Neuronal stem cell (in vitro differentiated cells): Measurements from ENCODE around the gene TNNI3K.

ENCODE experiments used
- DNase-seq: peaks from one replicate; pipeline ENCODE4 v3.0.0-alpha.2; 2013; ENCODE audit warnings: low spot score
- H2AFZ ChIP-seq: one replicate; pipeline ENCODE4 v1.6.1; 2013; ENCODE audit warnings: mild to moderate bottlenecking, low read length, inconsistent platforms
- H2AK5ac ChIP-seq: 2 replicates; pipeline ENCODE4 v1.6.1; 2013; ENCODE audit warnings: low read depth, mild to moderate bottlenecking, inconsistent platforms, low read length, moderate library complexity, mixed read lengths
- H2BK120ac ChIP-seq: 2 replicates; pipeline ENCODE4 v1.6.1; 2013; ENCODE audit warnings: low read depth, mild to moderate bottlenecking, inconsistent platforms, low read length, moderate library complexity, mixed read lengths
- H2BK12ac ChIP-seq: one replicate; pipeline ENCODE4 v1.6.1; 2013; ENCODE audit warnings: low read length, inconsistent platforms
- H2BK15ac ChIP-seq: 2 replicates; pipeline ENCODE4 v1.6.1; 2013; ENCODE audit warnings: mild to moderate bottlenecking, low read length, inconsistent platforms, mixed read lengths
- H2BK5ac ChIP-seq: one replicate; pipeline ENCODE4 v1.6.1; 2013; ENCODE audit warnings: inconsistent platforms, mild to moderate bottlenecking, low read length, moderate library complexity
- H3K14ac ChIP-seq: one replicate; pipeline ENCODE4 v1.6.1; 2013; ENCODE audit warnings: low read length, inconsistent platforms
- H3K18ac ChIP-seq: 2 replicates; pipeline ENCODE4 v1.6.1; 2013; ENCODE audit warnings: low read length, inconsistent platforms
- H3K23ac ChIP-seq: 2 replicates; pipeline ENCODE4 v1.6.1; 2013; ENCODE audit warnings: low read depth, mild to moderate bottlenecking, mixed read lengths, low read length, inconsistent platforms; ENCODE audit not compliant: poor library complexity
- H3K27ac ChIP-seq: replicated peaks from 3 replicates; pipeline ENCODE4 v1.5.1; 2013; ENCODE audit warnings: low read length, inconsistent platforms
- H3K27me3 ChIP-seq, 3 experiments: 2 replicates each; pipeline ENCODE4 v1.6.1; 2013; ENCODE audit warnings: low read length in 3 of 3, mild to moderate bottlenecking in 2 of 3, inconsistent platforms in 1 of 3, low read depth in 1 of 3, mixed read lengths in 1 of 3, moderate library complexity in 1 of 3; ENCODE audit not compliant: control insufficient read depth in 3 of 3, insufficient read depth in 3 of 3
- H3K36me3 ChIP-seq, 2 donors: replicated peaks in 1 of 2; 2 replicates each; pipeline ENCODE4 v1.6.1; 2013; ENCODE audit warnings: low read length in 2 of 2; ENCODE audit not compliant: control insufficient read depth in 2 of 2, insufficient read depth in 2 of 2
- H3K4ac ChIP-seq: 2 replicates; pipeline ENCODE4 v1.6.1; 2013; ENCODE audit warnings: inconsistent platforms, mild to moderate bottlenecking, low read length, moderate library complexity
- H3K4me1 ChIP-seq, 2 donors: 1 replicate in 1 of 2; 2 replicates in 1 of 2; pipeline ENCODE4 v1.6.1; 2013; ENCODE audit warnings: low read length in 2 of 2, low read depth in 1 of 2; ENCODE audit not compliant: control insufficient read depth in 2 of 2, insufficient read depth in 1 of 2
- H3K4me2 ChIP-seq: one replicate; pipeline ENCODE4 v1.6.1; 2013; ENCODE audit warnings: mild to moderate bottlenecking, low read length, inconsistent platforms; ENCODE audit not compliant: insufficient read depth, poor library complexity, severe bottlenecking
- H3K4me3 ChIP-seq, 2 donors: 2 replicates each; pipeline ENCODE4 v1.5.1; 2013; ENCODE audit warnings: low read length in 2 of 2, mild to moderate bottlenecking in 2 of 2, inconsistent platforms in 1 of 2, moderate library complexity in 1 of 2
- H3K79me1 ChIP-seq: one replicate; pipeline ENCODE4 v1.6.1; 2013; ENCODE audit warnings: low read depth, mild to moderate bottlenecking, inconsistent platforms, low read length, moderate library complexity
- H3K9ac ChIP-seq: one replicate; pipeline ENCODE4 v1.6.1; 2013; ENCODE audit warnings: mild to moderate bottlenecking, low read depth, low read length, inconsistent platforms; ENCODE audit not compliant: poor library complexity
- H3K9me3 ChIP-seq, 2 donors: replicated peaks in 1 of 2; 2 replicates each; pipeline versions ENCODE3 to v1.6.1; 2013; ENCODE audit warnings: low read length in 2 of 2, mild to moderate bottlenecking in 2 of 2, inconsistent platforms in 1 of 2, low read depth in 1 of 2, mixed read lengths in 1 of 2, moderate library complexity in 1 of 2; ENCODE audit not compliant: control insufficient read depth in 2 of 2, insufficient read depth in 1 of 2
- H4K8ac ChIP-seq: one replicate; pipeline ENCODE4 v1.6.1; 2013; ENCODE audit warnings: low read depth, mild to moderate bottlenecking, inconsistent platforms, low read length, moderate library complexity
- H4K91ac ChIP-seq: one replicate; pipeline ENCODE4 v1.6.1; 2013; ENCODE audit warnings: low read length, low read depth, mild to moderate bottlenecking, inconsistent platforms; ENCODE audit not compliant: poor library complexity
- WGBS, 2 donors: extraction: QIAGEN DNeasy Blood & Tissue Kit; methylation state at CpG; one replicate each; pipeline ENCODE4 v1.1.7; 2013; ENCODE audit warnings: missing lambda C conversion rate in 2 of 2, mixed read lengths in 1 of 2; ENCODE audit not compliant: insufficient read length in 2 of 2, insufficient replicate concordance in 1 of 2; ENCODE audit errors: extremely low coverage in 2 of 2; 5-methylcytosine and 5-hydroxymethylcytosine counted together

The TNNI3K gene

GRCh38 chr1:74407902-74408301 lies 172.7 kb downstream of the TNNI3K start:
- Histone ChIP-seq H2AK5ac (no peak overlapping the region), H3K27ac (no peak overlapping the region), H3K79me1 (no peaks in the 10 kb centered on the region), H2BK15ac (no peak overlapping the region), H3K23ac (no peak overlapping the region), H2BK12ac (no peak overlapping the region), H3K9ac (no peak overlapping the region), H3K4ac (no peak overlapping the region), H3K36me3 (no peaks in the 10 kb centered on the region), H3K18ac (no peak overlapping the region), H2BK120ac (no peak overlapping the region), H4K91ac (no peak overlapping the region), H3K4me1 (peaks cover 0 to 5% of the 10 kb centered on the region in 2 donors), H3K14ac (no peak overlapping the region), H2AFZ (no peak overlapping the region), H4K8ac (no peak overlapping the region), H3K27me3 (no peaks in the 10 kb centered on the region), H3K9me3 (no peaks in the 10 kb centered on the region), H3K4me3 (no peak overlapping the region), H3K4me2 (no peak overlapping the region), H2BK5ac (no peak overlapping the region)
- DNase-seq: no peak
- no CpG with 5 or more reads among the region's 3 CpGs for WGBS, 2 donors

DNA sequence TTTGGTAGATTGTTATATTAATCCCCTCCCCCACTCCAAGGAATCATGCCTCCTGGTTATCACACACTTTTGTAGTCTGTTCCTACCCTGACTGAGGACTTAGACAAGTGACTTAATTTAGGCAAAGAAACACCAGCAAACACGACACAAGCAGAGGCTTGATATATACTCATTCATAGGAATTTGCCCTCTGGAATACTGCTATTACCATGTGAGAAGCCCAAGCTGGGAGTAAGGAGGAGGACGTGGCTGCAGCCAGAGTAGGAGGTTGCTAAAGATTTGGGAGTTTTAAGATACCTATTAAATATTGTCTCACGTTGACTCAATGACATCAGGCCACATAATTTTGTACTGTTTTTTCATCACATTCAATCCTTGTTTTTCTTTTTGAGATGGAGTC lies 177.1 kb downstream of the TNNI3K start:
- H2AFZ ChIP-seq: no peak overlapping the region
- no CpG with 5 or more reads among the region's 3 CpGs for WGBS, 2 donors
- peaks cover 0 to 5% of the 10 kb centered on the region in 2 donors for H3K4me1 ChIP-seq
- no peak for DNase-seq
- H4K8ac ChIP-seq: no peak overlapping the region
- H2BK12ac ChIP-seq: no peak overlapping the region
- no peak overlapping the region for H2BK5ac ChIP-seq
- no peaks in the 10 kb centered on the region for H3K9me3 ChIP-seq
- no peak overlapping the region for H2AK5ac ChIP-seq
- no peak overlapping the region for H3K23ac ChIP-seq
- no peak overlapping the region for H2BK15ac ChIP-seq
- no peak overlapping the region for H3K4me2 ChIP-seq
- H3K79me1 ChIP-seq: no peaks in the 10 kb centered on the region
- no peaks in the 10 kb centered on the region for H3K27me3 ChIP-seq
- H3K9ac ChIP-seq: no peak overlapping the region
- no peak overlapping the region for H2BK120ac ChIP-seq
- no peak overlapping the region for H3K14ac ChIP-seq
- no peak overlapping the region for H4K91ac ChIP-seq
- no peak overlapping the region for H3K27ac ChIP-seq
- H3K4me3 ChIP-seq: no peak overlapping the region
- H3K18ac ChIP-seq: no peak overlapping the region
- H3K36me3 ChIP-seq: no peaks in the 10 kb centered on the region
- no peak overlapping the region for H3K4ac ChIP-seq

- H2BK120ac ChIP-seq: no peak overlapping the region
- no peak overlapping the region for H2AK5ac ChIP-seq
- no peaks in the 10 kb centered on the region for H3K27me3 ChIP-seq
- H3K18ac ChIP-seq: no peak overlapping the region
- no peak overlapping the region for H2BK5ac ChIP-seq
- H4K8ac ChIP-seq: no peak overlapping the region
- peak overlapping the region; percentile 39 for H2AFZ ChIP-seq
- no peak overlapping the region for H3K14ac ChIP-seq
- no peaks in the 10 kb centered on the region for H3K79me1 ChIP-seq
- H3K23ac ChIP-seq: no peak overlapping the region
- H2BK12ac ChIP-seq: no peak overlapping the region
- H3K4me3 ChIP-seq: no peak overlapping the region
- no peak for DNase-seq
- H3K27ac ChIP-seq: no peak overlapping the region
- H2BK15ac ChIP-seq: no peak overlapping the region
- H3K4me2 ChIP-seq: no peak overlapping the region
- H3K9ac ChIP-seq: no peak overlapping the region
- no peak overlapping the region for H4K91ac ChIP-seq
- no peaks in the 10 kb centered on the region for H3K9me3 ChIP-seq
- peaks cover 5 to 10% of the 10 kb centered on the region in 2 donors for H3K4me1 ChIP-seq
- H3K4ac ChIP-seq: no peak overlapping the region
- WGBS, 2 donors: no CpG with 5 or more reads among the region's 5 CpGs
- no peaks in the 10 kb centered on the region for H3K36me3 ChIP-seq
These were observed 180.7 kb downstream of the TNNI3K start for GRCh38 chr1:74415935-74416334.

- Histone ChIP-seq H3K36me3 (no peaks in the 10 kb centered on the region), H3K27me3 (no peaks in the 10 kb centered on the region), H3K14ac (no peak overlapping the region), H3K4me1 (peaks cover 0 to 23% of the 10 kb centered on the region in 2 donors), H2BK120ac (no peak overlapping the region), H3K9ac (no peak overlapping the region), H4K8ac (no peak overlapping the region), H2BK12ac (no peak overlapping the region), H3K18ac (no peak overlapping the region), H2BK5ac (no peak overlapping the region), H4K91ac (no peak overlapping the region), H3K23ac (no peak overlapping the region), H2AFZ (no peak overlapping the region), H3K4me3 (no peak overlapping the region), H3K4me2 (no peak overlapping the region), H2BK15ac (no peak overlapping the region), H3K4ac (no peak overlapping the region), H3K9me3 (no peaks in the 10 kb centered on the region), H2AK5ac (no peak overlapping the region), H3K79me1 (no peaks in the 10 kb centered on the region), H3K27ac (no peak overlapping the region)
- DNase-seq: no peak
These were observed 184.4 kb downstream of the TNNI3K start for GRCh38 chr1:74419611-74420010.
